IPS DF 4.7 (cell line): Measurements from ENCODE around the gene RAPGEF1.
"Not testable (repeated sequence)": the region's sequence is repeated elsewhere in the genome, so short reads cannot be mapped to it uniquely, and the experiment has no call there.

Experiments
- DNase-seq: peaks from one replicate; pipeline ENCODE4 v3.0.0-alpha.2; 2013; ENCODE audit warnings: low spot score; ENCODE audit errors: extremely low read depth

RAPGEF1 gene

GRCh38 chr9:131670247-131671132 is 69.4 kb downstream of the RAPGEF1 start:
- DNase-seq: no peak

GRCh38 chr9:131669269-131670157 is 70.4 kb downstream of the RAPGEF1 start:
- no peak for DNase-seq

DNA sequence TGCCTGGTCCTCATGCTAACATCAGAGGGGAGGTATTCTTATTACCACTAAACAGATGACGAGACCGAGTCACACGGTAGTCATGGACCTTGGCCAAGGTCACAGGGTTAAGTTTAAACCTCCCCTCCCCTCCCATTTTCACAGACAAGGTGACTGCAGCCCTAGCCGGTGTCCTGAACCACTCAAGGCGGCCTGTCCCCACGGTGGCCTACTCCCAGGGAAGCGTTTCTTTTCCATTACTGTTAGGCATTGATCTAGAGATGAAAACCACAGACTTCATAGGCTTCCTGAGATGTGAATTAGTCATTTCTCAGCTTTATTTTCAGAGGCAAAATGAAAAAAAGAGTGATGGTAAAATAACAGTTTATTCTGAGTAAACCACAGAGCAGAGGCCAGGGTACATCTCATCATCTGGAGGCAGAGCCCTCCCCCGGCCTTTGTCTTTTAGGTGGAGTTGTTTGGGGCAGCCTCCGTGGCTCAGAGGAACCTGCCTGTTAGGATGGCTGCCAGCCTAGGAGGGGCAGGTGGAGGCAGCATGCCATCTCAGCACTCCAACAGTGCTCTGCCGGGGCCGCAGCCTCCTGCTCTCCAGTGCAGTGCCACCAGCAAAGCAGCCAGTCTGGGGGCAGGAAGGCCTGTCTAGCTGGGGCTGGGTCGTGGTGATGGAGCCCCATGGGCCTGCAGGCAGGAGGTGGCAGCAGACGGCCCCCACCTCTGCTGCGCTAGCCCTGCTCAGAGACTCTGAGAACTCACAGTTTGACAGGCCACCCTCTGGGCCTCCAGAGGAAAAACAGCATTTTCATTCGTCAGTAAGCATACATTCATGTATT is 71.2 kb downstream of the RAPGEF1 start:
- DNase-seq: no peak

GRCh38 chr9:131668057-131668438 is 71.8 kb downstream of the RAPGEF1 start:
- DNase-seq: no peak

DNA sequence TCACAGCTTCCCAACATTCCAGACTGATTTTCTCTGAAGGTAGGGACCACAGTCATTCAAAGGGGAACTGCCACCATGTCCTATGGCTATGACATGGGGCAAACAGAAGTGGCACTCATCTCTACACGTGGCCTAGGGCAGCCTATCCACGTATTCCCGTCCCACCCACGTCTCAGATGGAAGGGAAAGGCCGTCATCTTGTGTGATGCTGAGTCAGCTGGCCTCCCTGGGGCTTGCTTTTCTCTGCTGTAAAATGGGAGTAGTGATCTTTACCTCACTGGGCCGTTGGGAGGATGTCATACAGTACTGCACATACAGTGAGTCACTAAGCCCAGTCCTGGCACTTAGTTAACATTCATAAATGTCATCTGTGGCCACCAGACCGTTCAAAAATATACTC is 72.3 kb downstream of the RAPGEF1 start:
- DNase-seq: no peak

DNA sequence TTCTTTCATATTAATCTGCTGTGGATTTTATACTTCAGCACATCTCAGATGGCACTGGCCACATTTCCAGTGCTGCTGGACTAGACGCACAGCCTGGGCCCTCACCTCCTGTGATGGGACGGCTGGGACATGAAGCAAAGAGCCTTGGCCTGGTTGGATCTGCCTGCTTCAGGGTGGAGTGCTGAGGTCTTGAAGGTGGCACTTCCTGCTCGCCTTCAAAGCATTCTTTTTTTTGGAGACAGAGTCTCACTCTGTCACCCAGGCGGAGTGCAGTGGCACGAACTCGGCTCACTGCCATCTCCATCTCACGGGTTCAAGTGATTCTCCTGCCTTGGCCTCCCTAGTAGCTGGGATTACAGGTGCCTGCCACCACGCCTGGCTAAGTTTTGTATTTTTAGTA is 73.1 kb downstream of the RAPGEF1 start:
- DNase-seq: no peak

GRCh38 chr9:131666029-131666428 is 73.8 kb downstream of the RAPGEF1 start:
- no peak for DNase-seq

GRCh38 chr9:131663288-131663687 is 76.6 kb downstream of the RAPGEF1 start:
- no peak for DNase-seq

DNA sequence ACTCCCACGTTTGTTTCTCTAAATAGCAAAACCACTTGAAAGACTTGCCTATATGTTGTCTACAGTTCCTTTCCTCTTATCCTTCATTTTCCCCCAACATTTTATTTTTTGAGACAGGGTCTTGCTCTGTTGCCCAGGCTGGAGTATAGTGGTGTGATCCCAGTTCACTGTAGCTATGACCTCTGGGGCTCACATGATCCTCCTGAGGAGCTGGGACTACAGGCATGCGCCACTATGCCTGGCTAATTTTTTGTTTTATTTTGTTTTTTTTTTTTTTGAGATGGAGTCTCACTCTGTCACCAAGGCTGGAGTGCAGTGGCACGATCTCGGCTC is 77.6 kb downstream of the RAPGEF1 start:
- not testable (repeated sequence) for DNase-seq

DNA sequence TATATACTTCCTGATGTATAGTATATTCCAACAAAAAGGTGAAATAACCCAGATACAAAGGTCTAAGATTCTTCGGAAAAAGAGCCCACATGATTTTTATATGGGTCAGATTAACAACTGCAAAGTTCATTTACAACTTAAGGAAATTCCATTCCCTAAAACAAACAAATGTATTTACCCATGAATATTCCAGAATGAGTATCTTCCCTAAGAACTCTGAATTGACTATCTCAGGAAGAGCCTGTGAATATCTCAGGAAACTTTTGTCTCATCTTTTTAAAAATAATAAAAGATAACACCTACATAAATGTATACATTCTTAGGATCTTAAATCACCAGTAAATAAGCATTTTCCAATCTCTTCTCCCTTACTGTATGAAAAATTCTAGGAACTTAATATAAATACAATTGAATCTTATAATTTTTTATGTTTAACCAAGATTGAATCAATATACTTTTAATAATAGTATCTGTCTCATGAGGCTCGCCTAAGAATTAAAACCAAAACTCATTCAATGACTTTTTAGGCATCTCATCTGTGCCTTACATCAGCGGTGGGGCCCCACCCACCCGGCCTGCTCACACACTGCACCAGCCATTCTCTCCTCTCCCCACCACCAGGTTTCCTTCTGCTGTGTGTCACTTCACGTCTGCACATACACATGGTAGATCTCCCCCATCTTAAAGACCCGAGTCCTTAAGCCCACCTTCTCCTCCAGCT is 78.1 kb downstream of the RAPGEF1 start:
- DNase-seq: no peak

DNA sequence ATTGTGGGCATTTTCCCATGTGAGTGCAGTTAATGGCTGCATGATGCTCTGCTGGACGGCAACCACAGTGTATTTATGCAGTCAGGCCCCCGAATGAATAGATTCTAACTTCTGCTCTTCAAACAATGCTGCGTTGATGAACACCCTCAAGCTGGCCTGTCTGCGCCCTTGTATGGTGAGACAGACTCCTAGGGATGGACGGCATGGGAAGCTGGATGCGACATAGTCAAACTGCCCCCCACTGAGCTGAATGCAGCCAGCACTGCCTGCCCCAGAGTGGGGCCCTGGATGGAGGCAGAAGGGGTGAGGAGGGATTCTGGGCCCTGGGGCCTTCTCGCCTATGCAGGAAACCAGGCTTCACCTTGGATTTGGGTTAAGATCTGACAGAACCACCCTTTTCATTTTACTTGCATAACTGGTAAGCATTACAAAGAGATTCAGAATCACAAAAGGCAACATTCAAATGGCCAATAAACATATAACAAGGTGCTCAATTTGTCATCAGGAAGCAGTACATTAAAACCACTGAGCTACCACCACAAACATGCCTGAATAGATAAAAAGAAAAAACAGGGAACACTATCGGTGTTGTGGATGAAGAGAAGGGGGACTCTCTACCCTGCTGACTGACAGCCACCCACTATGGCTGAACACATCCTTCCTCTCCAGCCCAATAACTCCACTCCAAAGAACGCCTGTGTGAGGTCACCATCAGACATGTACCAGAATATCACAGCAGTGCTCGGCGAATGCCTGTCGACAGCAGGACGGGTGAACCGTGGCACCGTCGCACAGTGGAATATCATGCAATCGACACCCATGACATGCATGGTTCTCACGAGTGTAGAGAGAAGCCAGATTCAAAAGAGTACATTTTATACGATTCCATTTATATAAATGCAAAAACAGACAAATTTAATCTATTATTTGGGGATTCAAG is 79.1 kb downstream of the RAPGEF1 start:
- peak; percentile 51 for DNase-seq

- DNase-seq: no peak
Measured at GRCh38 chr9:131658377-131659129, 81.3 kb downstream of the RAPGEF1 start.

DNA sequence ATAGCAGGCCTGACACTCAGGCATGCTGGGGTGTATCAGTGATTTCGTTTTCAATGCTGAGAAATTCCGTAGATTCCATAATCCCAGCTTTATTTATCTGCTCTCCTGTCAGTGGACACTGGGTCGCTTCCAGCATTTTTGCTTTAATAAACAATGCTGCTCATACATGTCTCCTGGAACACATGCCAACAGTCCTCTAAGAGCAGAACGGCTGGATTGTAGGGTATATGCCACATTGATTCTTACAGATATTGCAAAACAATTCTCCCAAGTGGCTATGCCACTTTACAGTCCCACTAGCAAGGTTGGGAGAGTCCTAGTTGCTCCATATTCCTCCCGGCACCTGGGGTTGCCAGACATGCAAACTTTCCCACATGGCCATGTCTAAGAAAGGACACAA is 81.9 kb downstream of the RAPGEF1 start:
- no peak for DNase-seq

GRCh38 chr9:131657456-131657855 is 82.4 kb downstream of the RAPGEF1 start:
- no peak for DNase-seq

GRCh38 chr9:131657037-131657377 is 82.9 kb downstream of the RAPGEF1 start:
- DNase-seq: no peak

DNA sequence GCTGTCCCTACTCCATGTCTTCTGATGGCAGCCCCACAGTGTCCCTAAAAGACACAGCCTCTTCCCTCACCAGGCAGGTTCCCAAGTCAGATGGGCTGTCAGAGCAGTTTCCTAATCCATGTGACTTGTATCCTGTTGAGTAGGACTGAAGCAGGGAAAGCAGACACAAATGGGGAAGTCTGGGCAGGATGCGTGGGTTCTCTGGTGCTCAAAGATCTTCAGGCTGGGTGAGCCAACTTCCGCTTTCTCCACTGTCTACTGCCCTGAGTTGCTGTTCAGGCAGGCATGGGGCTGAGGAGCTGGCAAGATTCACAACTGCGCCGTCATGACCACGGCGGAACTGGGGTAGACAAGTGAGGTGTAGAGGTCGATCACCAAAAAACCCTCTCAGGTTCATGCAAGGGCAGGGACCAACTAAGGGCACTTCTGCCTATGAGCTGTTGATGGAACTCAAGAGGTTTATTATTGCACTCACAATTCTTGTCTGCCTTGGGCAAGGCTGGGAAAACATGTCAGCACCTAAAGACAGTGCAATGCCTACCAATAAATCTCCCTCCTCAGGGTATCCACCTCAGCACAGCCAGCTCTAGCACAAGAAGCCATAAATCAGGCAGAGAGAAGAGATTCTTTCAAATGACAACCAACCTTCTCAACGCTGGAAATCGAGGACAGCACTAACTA is 83.4 kb downstream of the RAPGEF1 start:
- DNase-seq: no peak

DNA sequence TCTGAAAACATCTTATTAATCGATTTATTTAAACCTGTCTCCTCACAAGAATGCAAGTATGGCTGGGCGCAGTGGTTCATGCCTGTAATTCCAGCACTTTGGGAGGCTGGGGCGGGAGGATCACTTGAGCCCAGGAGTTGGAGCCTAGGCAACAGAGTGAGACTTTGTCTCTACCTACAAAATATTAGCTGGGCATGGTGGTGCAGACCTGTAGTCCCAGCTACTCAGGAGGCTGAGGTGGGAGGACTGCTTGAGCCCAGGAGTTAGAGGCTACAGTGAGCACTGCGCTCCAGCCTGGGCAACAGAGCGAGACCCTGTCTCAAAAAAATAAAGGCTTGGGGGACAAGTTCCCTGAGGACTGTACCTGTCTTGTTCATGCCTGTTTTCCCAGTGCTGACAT is 85.5 kb downstream of the RAPGEF1 start:
- DNase-seq: not testable (repeated sequence)

DNA sequence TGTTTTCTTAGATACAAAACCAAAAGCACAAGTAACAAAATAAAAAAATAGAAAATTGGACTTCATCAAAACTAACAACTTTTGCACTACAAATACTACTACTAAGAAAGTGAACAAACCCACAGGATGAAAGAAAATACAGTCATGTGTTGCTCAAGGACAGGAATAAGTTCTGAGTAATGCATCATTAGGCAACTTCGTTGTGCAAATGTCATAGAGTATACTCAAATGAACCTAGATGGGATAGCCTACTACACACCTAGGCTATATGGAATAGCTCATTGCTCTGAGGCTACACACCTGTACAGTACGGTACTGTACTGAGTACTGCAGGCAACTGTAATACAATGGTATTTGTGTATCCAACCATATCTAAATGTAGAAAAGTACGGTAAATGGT is 88.3 kb downstream of the RAPGEF1 start:
- DNase-seq: no peak

DNA sequence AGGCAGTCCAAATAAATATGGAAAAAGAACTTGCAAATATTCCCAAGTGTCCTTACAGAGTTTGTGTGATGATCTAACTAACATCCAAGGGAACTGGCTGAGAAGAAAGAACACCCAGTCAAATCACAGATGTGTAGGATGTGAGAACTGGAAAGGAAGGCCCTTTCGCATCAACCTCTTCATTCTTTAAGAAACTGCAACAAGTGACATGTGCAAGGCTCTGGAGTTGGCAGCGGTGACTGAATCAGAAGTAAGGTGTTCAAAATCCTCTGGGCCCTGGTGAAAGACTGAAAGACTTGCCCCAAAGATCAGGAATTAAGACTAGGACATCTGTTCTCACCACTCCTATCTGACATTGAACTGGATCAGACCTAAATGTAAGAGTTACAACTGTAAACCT is 88.7 kb downstream of the RAPGEF1 start:
- no peak for DNase-seq
